ENCODE measurements around the gene ANKRD37.
"Not testable (repeated sequence)": the region's sequence is repeated elsewhere in the genome, so short reads cannot be mapped to it uniquely, and the experiment has no call there.

Gene ANKRD37

GRCh38 chr4:185396724-185397385 is at the start of gene ANKRD37:
ANKRD37 (plus strand) TSS chr4:185396841; CDS start chr4:185396924, 83 bp downstream.
- DNase-seq, result peak; percentile 63

GRCh38 chr4:185346975-185347601 is 49.6 kb upstream of the ANKRD37 start:
- DNase-seq, result no peak

- no peak for DNase-seq
Observed at GRCh38 chr4:185351691-185352090, 45.0 kb upstream of the ANKRD37 start.

- DNase-seq, result no peak
Observed at GRCh38 chr4:185352202-185352601, 44.4 kb upstream of the ANKRD37 start.

- no peak for DNase-seq
Observed at GRCh38 chr4:185352741-185353140, 43.9 kb upstream of the ANKRD37 start.

GRCh38 chr4:185357211-185357610 is 39.4 kb upstream of the ANKRD37 start:
- no peak for DNase-seq

GRCh38 chr4:185357733-185358440 is 38.8 kb upstream of the ANKRD37 start:
- no peak for DNase-seq

- DNase-seq, result no peak
Observed at GRCh38 chr4:185358514-185358913, 38.1 kb upstream of the ANKRD37 start.

GRCh38 chr4:185358959-185359358 is 37.7 kb upstream of the ANKRD37 start:
- DNase-seq, result no peak

- DNase-seq, result no peak
Observed at GRCh38 chr4:185359767-185360446, 36.7 kb upstream of the ANKRD37 start.

GRCh38 chr4:185361872-185362271 is 34.8 kb upstream of the ANKRD37 start:
- DNase-seq, result no peak

- not testable (repeated sequence) for DNase-seq
Observed at GRCh38 chr4:185362570-185362969, 34.1 kb upstream of the ANKRD37 start.

- no peak for DNase-seq
Observed at GRCh38 chr4:185363251-185363650, 33.4 kb upstream of the ANKRD37 start.

- no peak for DNase-seq
Observed at GRCh38 chr4:185364886-185365285, 31.8 kb upstream of the ANKRD37 start.

- DNase-seq, result no peak
Observed at GRCh38 chr4:185369731-185370130, 26.9 kb upstream of the ANKRD37 start.

- DNase-seq, result no peak
Observed at GRCh38 chr4:185370268-185370949, 26.2 kb upstream of the ANKRD37 start.

- DNase-seq, result no peak
Observed at GRCh38 chr4:185371702-185372101, 24.9 kb upstream of the ANKRD37 start.

- no peak for DNase-seq
Observed at GRCh38 chr4:185374027-185374426, 22.6 kb upstream of the ANKRD37 start.

GRCh38 chr4:185374573-185374972 is 22.1 kb upstream of the ANKRD37 start:
- DNase-seq, result no peak

GRCh38 chr4:185378264-185378663 is 18.4 kb upstream of the ANKRD37 start:
- DNase-seq, result no peak

GRCh38 chr4:185379326-185380295 is 17.0 kb upstream of the ANKRD37 start:
- no peak for DNase-seq

GRCh38 chr4:185380320-185380719 is 16.3 kb upstream of the ANKRD37 start:
- no peak for DNase-seq

Measured in activated effector memory CD4-positive, alpha-beta T cell treated with anti-CD3 and anti-CD28 coated beads, Interleukin-2, amount 50 U/mL, for 16 hours (primary cell).